ENCODE data around the gene GPC6. TPM values are rescaled to one million over a fixed set of nuclear protein-coding genes. Genes with fewer than 3 reads are reported as not detected.
A peak's percentile ranks its signal among the peaks of the same experiment; 100 is the strongest.

GPC6 gene
- total RNA-seq, 4 donors from 2014 or later: 13.7 to 21.7 (median 16.5) TPM

DNA sequence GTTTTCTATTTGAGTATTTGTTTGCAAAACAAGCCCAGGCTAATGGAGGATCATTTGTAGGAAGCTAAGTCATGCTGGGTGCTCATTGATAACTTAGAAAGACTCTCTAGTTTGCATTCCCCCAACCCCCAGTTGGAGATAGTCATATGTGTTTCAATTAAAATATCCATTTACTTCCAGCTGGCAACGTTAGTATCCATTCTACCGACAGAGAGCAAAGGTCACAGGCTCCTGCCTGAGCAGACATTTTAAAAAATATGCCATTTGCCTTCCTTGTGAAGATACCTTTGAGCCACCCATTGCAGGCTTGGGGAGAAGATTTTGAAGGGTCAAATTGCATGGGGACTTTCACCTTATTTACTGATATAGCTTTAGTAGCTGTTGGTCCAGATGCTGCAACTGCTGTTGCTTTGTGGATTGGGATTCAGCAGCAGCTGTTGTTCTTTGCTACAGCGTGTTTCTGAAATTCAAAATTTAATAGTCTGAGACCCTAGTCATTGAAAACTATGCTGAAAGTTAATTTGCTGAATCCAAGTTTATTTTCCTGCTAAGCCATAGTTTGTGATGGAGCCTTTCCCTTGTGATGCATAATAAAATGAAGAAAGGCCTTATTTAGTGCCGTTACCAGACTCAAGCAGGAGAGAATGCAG is 335.1 kb downstream of the GPC6 start:
- no peak for ATAC-seq
- H3K4me1 ChIP-seq: no peaks in the 10 kb centered on the region
- H3K27ac ChIP-seq: no peak overlapping the region
- no peaks in the 10 kb centered on the region for H3K36me3 ChIP-seq
- no peaks in the 10 kb centered on the region for H3K27me3 ChIP-seq
- WGBS, 2 donors (ENCODE audit: low coverage in 1 of 2): 78 to 86% methylated on average over 4 of the region's 4 CpGs
- H3K4me3 ChIP-seq: no peak overlapping the region
- no peaks in the 10 kb centered on the region for H3K9me3 ChIP-seq
- no peak for TF ChIP-seq EP300 (IDR thresholded peaks at IDR 0.05)
- TF ChIP-seq POLR2AphosphoS5 (IDR thresholded peaks at IDR 0.05): no peak
- TF ChIP-seq, protein P1, sequence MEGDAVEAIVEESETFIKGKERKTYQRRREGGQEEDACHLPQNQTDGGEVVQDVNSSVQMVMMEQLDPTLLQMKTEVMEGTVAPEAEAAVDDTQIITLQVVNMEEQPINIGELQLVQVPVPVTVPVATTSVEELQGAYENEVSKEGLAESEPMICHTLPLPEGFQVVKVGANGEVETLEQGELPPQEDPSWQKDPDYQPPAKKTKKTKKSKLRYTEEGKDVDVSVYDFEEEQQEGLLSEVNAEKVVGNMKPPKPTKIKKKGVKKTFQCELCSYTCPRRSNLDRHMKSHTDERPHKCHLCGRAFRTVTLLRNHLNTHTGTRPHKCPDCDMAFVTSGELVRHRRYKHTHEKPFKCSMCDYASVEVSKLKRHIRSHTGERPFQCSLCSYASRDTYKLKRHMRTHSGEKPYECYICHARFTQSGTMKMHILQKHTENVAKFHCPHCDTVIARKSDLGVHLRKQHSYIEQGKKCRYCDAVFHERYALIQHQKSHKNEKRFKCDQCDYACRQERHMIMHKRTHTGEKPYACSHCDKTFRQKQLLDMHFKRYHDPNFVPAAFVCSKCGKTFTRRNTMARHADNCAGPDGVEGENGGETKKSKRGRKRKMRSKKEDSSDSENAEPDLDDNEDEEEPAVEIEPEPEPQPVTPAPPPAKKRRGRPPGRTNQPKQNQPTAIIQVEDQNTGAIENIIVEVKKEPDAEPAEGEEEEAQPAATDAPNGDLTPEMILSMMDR (IDR thresholded peaks at IDR 0.05): no peak
- no peak for TF ChIP-seq POLR2A (IDR thresholded peaks at IDR 0.05)

DNA sequence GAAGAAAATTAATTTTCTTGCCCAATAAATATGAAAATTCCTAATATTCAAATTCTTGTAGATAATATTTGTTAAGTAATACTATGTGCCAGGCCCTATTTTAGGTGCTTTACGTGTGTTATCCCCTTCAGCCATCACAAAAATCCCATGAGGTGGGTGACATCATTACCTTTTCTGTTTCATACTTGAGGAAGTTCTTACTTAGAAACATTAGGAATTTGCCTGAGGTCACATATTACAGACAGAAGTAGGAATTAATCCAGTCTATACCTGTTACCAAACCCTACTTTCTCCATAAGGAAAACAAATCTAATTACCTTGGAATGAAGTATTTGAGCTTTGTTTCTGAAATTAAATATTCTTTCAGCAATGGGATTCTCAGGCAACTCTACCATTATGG is 336.1 kb downstream of the GPC6 start:
- no peak overlapping the region for H3K4me3 ChIP-seq
- H3K27me3 ChIP-seq: no peaks in the 10 kb centered on the region
- H3K36me3 ChIP-seq: no peaks in the 10 kb centered on the region
- TF ChIP-seq POLR2AphosphoS5 (IDR thresholded peaks at IDR 0.05): no peak
- TF ChIP-seq, protein P1 (IDR thresholded peaks at IDR 0.05): no peak
- no peak for TF ChIP-seq EP300 (IDR thresholded peaks at IDR 0.05)
- TF ChIP-seq POLR2A (IDR thresholded peaks at IDR 0.05): no peak
- H3K4me1 ChIP-seq: no peaks in the 10 kb centered on the region
- no peak for ATAC-seq
- no peak overlapping the region for H3K27ac ChIP-seq
- H3K9me3 ChIP-seq: no peaks in the 10 kb centered on the region
- 67 to 95% methylated on average over 1 of the region's 1 CpG for WGBS, 2 donors (ENCODE audit: low coverage in 1 of 2)

DNA sequence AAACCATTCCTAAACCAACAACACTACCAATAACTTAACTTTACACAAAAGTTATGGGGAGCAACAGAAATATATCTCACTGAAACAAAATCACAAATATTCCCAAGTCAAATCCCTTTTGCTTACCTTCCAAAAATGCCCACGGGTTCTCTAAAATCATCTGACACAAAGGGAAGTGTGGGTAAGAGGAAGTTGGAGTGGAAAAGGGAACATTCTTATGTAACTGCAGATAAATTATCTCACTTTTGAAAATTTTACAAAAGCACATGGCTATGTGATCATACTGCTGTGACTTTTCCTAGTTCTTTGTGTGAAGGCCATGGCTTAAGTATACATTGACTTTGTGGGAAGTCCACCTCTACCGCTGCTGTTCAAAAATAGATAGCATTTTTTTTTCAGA is 350.5 kb downstream of the GPC6 start:
- TF ChIP-seq POLR2A (IDR thresholded peaks at IDR 0.05): no peak
- TF ChIP-seq EP300 (IDR thresholded peaks at IDR 0.05): no peak
- TF ChIP-seq POLR2AphosphoS5 (IDR thresholded peaks at IDR 0.05): no peak
- TF ChIP-seq, protein P1 (IDR thresholded peaks at IDR 0.05): no peak
- Histone ChIP-seq H3K36me3 (no peaks in the 10 kb centered on the region), H3K27me3 (no peaks in the 10 kb centered on the region), H3K27ac (no peak overlapping the region), H3K4me1 (no peaks in the 10 kb centered on the region), H3K9me3 (no peaks in the 10 kb centered on the region), H3K4me3 (no peak overlapping the region)
- 82 to 87% methylated on average over 2 of the region's 2 CpGs for WGBS, 2 donors (ENCODE audit: low coverage in 1 of 2)
- no peak for ATAC-seq

DNA sequence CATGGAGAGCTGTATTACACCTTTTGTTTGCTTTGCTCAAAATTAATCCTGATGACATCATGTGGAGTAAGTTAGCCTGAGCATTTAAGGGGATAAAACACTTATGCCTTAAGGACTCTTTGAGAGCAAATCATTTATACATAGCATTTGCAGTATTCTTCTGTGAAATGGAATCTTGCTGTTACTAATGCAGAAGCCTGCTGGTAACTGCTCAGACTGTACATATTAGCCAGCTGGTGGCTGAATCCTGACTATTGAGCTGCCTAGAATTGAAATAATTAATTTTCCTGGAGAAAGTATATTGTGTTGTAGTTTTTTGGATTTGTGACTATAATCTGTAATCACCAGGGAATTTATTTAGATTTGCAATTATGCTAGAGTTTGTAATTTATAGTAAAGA is 363.2 kb downstream of the GPC6 start:
- H3K9me3 ChIP-seq: no peaks in the 10 kb centered on the region
- no peaks in the 10 kb centered on the region for H3K36me3 ChIP-seq
- no peak for ATAC-seq
- TF ChIP-seq EP300 (IDR thresholded peaks at IDR 0.05) (no peak), POLR2AphosphoS5 (IDR thresholded peaks at IDR 0.05) (no peak), POLR2A (IDR thresholded peaks at IDR 0.05) (no peak)
- TF ChIP-seq, protein P1 (IDR thresholded peaks at IDR 0.05): no peak
- H3K4me3 ChIP-seq: no peak overlapping the region
- no peak overlapping the region for H3K27ac ChIP-seq
- no peaks in the 10 kb centered on the region for H3K27me3 ChIP-seq
- no peaks in the 10 kb centered on the region for H3K4me1 ChIP-seq

DNA sequence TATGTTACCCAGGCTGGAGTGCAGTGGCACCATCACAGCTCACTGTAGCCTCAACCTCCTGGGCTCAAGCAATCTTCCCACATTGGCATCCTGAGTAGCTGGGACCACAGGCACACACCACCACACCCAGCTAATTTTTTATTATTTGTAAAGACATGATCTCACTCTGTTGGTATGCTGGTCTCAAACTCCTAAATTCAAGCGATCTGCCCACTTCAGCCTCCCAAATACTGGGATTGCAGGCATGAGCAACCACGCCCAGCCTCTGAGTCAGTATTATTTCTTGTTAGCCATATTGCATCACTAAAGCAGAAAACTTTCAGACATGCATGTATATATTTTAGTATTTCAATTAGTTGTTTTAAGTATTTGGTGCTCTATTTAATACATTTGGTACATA is 376.4 kb downstream of the GPC6 start:
- Histone ChIP-seq H3K4me3 (no peak overlapping the region), H3K27ac (no peak overlapping the region), H3K27me3 (no peaks in the 10 kb centered on the region), H3K4me1 (no peaks in the 10 kb centered on the region), H3K9me3 (no peaks in the 10 kb centered on the region), H3K36me3 (no peaks in the 10 kb centered on the region)
- ATAC-seq: peak; percentile 65
- TF ChIP-seq POLR2AphosphoS5 (IDR thresholded peaks at IDR 0.05) (no peak), POLR2A (IDR thresholded peaks at IDR 0.05) (no peak), EP300 (IDR thresholded peaks at IDR 0.05) (no peak)
- TF ChIP-seq, protein P1 (IDR thresholded peaks at IDR 0.05): no peak
- WGBS, 2 donors (ENCODE audit: low coverage in 1 of 2): 63 to 73% methylated on average over 2 of the region's 2 CpGs
